Liver (tissue), 9 donors: ENCODE results near the gene ARL13B. TPM values are rescaled to one million over a fixed set of nuclear protein-coding genes. Genes with fewer than 3 reads are reported as not detected.

ENCODE experiments used
- DNase-seq: peaks from one replicate; pipeline ENCODE4 v3.0.0-alpha.2; 2017; ENCODE audit warnings: low spot score
- H3K27ac ChIP-seq, 2 donors: one replicate each; pipeline ENCODE4 v1.7.0; 2013; ENCODE audit warnings: inconsistent platforms in 2 of 2, low read length in 2 of 2, control low read depth in 1 of 2, low read depth in 1 of 2, mild to moderate bottlenecking in 1 of 2
- H3K27me3 ChIP-seq, 4 donors: one replicate each; pipeline versions ENCODE4 v1.6.1 to v1.7.0; 2013; ENCODE audit warnings: low read length in 3 of 4, inconsistent platforms in 1 of 4, mild to moderate bottlenecking in 1 of 4, moderate library complexity in 1 of 4; ENCODE audit not compliant: control insufficient read depth in 4 of 4, insufficient read depth in 4 of 4
- H3K36me3 ChIP-seq, 4 donors: one replicate each; pipeline versions ENCODE4 v1.6.1 to v1.7.0; 2013; ENCODE audit warnings: low read length in 3 of 4, mild to moderate bottlenecking in 3 of 4, low read depth in 1 of 4, moderate library complexity in 1 of 4; ENCODE audit not compliant: control insufficient read depth in 4 of 4, insufficient read depth in 3 of 4
- H3K4me1 ChIP-seq, 4 donors: one replicate each; pipeline versions ENCODE4 v1.6.1 to v1.7.0; 2013; ENCODE audit warnings: low read length in 3 of 4, mild to moderate bottlenecking in 3 of 4, moderate library complexity in 1 of 4; ENCODE audit not compliant: control insufficient read depth in 4 of 4, insufficient read depth in 4 of 4
- H3K4me3 ChIP-seq, 3 donors: one replicate each; pipeline versions ENCODE4 v1.6.1 to v1.7.0; 2013; ENCODE audit warnings: low read length in 3 of 3, control low read depth in 1 of 3, low read depth in 1 of 3, mild to moderate bottlenecking in 1 of 3
- H3K9ac ChIP-seq, 2 donors: one replicate each; pipeline ENCODE4 v1.7.0; 2013; ENCODE audit warnings: low read length in 2 of 2, mild to moderate bottlenecking in 2 of 2, moderate library complexity in 2 of 2, control low read depth in 1 of 2, low read depth in 1 of 2
- H3K9me3 ChIP-seq, 4 donors: one replicate each; pipeline versions ENCODE4 v1.6.1 to v1.7.0; 2013; ENCODE audit warnings: low read length in 3 of 4; ENCODE audit not compliant: control insufficient read depth in 4 of 4
- ATF3 ChIP-seq: IDR thresholded peaks from 2 replicates; pipeline ENCODE4 v1.6.1; 2016; ENCODE audit warnings: antibody characterized with exemption
- EGR1 ChIP-seq, 2 donors: IDR thresholded peaks; 2 replicates each; pipeline ENCODE4 v1.6.1; 2016 to 2018; ENCODE audit warnings: antibody characterized with exemption in 2 of 2, low read depth in 2 of 2
- FOXA1 ChIP-seq: IDR thresholded peaks from 2 replicates; pipeline ENCODE4 v1.6.1; 2016; ENCODE audit warnings: antibody characterized with exemption
- FOXA2 ChIP-seq: IDR thresholded peaks from 2 replicates; pipeline ENCODE4 v1.6.1; 2016; ENCODE audit warnings: antibody characterized with exemption
- GABPA ChIP-seq, 2 donors: IDR thresholded peaks in 1 of 2; conservative IDR thresholded peaks in 1 of 2; 2 replicates each; pipeline ENCODE4 v1.6.1; 2016; ENCODE audit warnings: antibody characterized with exemption in 2 of 2, mild to moderate bottlenecking in 1 of 2, moderate library complexity in 1 of 2
- HNF4A ChIP-seq, 2 donors: conservative IDR thresholded peaks; 2 replicates each; pipeline ENCODE4 v1.6.1; 2016; ENCODE audit warnings: antibody characterized with exemption in 2 of 2, mild to moderate bottlenecking in 2 of 2
- HNF4G ChIP-seq: IDR thresholded peaks from 2 replicates; pipeline ENCODE4 v1.6.1; 2016; ENCODE audit warnings: antibody characterized with exemption
- JUND ChIP-seq, 2 donors: IDR thresholded peaks; 2 replicates each; pipeline ENCODE4 v1.6.1; 2016; ENCODE audit warnings: antibody characterized with exemption in 2 of 2
- MAX ChIP-seq: IDR thresholded peaks from 2 replicates; pipeline ENCODE4 v1.6.1; 2016; ENCODE audit warnings: antibody characterized with exemption
- NR2F2 ChIP-seq: IDR thresholded peaks from 2 replicates; pipeline ENCODE4 v1.6.1; 2016; ENCODE audit warnings: antibody characterized with exemption
- RAD21 ChIP-seq, 2 donors: IDR thresholded peaks; 2 replicates each; pipeline ENCODE4 v1.6.1; 2016; ENCODE audit warnings: antibody characterized with exemption in 2 of 2, mild to moderate bottlenecking in 2 of 2
- RXRA ChIP-seq, 2 donors: IDR thresholded peaks; 2 replicates each; pipeline ENCODE4 v1.6.1; 2017 to 2018; ENCODE audit warnings: antibody characterized with exemption in 2 of 2, mild to moderate bottlenecking in 1 of 2
- SP1 ChIP-seq: IDR thresholded peaks from 2 replicates; pipeline ENCODE4 v1.6.1; 2018; ENCODE audit warnings: antibody characterized with exemption, mild to moderate bottlenecking
- TAF1 ChIP-seq: conservative IDR thresholded peaks from 2 replicates; pipeline ENCODE4 v1.6.1; 2016; ENCODE audit warnings: antibody characterized with exemption, mild to moderate bottlenecking
- YY1 ChIP-seq: IDR thresholded peaks from 2 replicates; pipeline ENCODE4 v1.6.1; 2016; ENCODE audit warnings: antibody characterized with exemption, mild to moderate bottlenecking
- WGBS: extraction: QIAGEN DNeasy Blood & Tissue Kit; methylation state at CpG from one replicate; pipeline ENCODE4 v1.1.7; 2013; 5-methylcytosine and 5-hydroxymethylcytosine counted together
- polyA plus RNA-seq, 2 donors: library from polyadenylated mRNA; stranded (reverse) in 1 of 2; unstranded in 1 of 2; fragments of 200-250 nt in 1 of 2; fragments of >200 nt in 1 of 2; fragmentation: Nextera tagmentation in 1 of 2; extraction: Ambion mirVana in 1 of 2; gene quantifications; one replicate each; pipeline versions ENCODE4 v1.2.1 to v1.2.3, GENCODE V29; 2013 to 2015
- total RNA-seq, 2 donors: library from RNA; depleted of rRNA; stranded (reverse); fragments of >200 nt; gene quantifications; one replicate each; pipeline ENCODE4 v1.2.3, GENCODE V29; 2014
- TF ChIP-seq, protein P1 (sequence below): IDR thresholded peaks from 2 replicates; pipeline ENCODE4 v1.6.1; 2016; ENCODE audit warnings: antibody characterized with exemption, mild to moderate bottlenecking
- TF ChIP-seq, protein P2 (sequence below): IDR thresholded peaks from 2 replicates; pipeline ENCODE4 v1.6.1; 2016; ENCODE audit warnings: antibody characterized with exemption
- TF ChIP-seq, protein P3 (sequence below): fragments of 150-350 bp; IDR thresholded peaks from 2 replicates; pipeline ENCODE4 v1.5.1; 2017; ENCODE audit warnings: improper control_type of control experiment, low read depth, low read length; ENCODE audit not compliant: missing input control
- donor health status: healthy.
- donor health status: healthy.
- donor health status: healthy.
- donor health status: healthy.
- donor health status: healthy.

ARL13B gene
- total and polyA plus RNA-seq, 4 donors, result 3.0 to 5.8 (median 3.5) TPM

GRCh38 chr3:93981649-93982048 lies 1.7 kb downstream of the ARL13B start:
- Histone ChIP-seq H3K36me3 (no peaks in the 10 kb centered on the region), H3K27ac (no peak overlapping the region), H3K4me1 (peaks cover 0 to 8% (median 6%) of the 10 kb centered on the region in 4 donors), H3K27me3 (no peaks in the 10 kb centered on the region), H3K9me3 (no peaks in the 10 kb centered on the region), H3K4me3 (no peak overlapping the region), H3K9ac (no peak overlapping the region)
- WGBS, result 98% methylated on average over 13 of the region's 13 CpGs
- DNase-seq, result no peak
- TF ChIP-seq HNF4G (no peak), FOXA1 (no peak), RAD21 (IDR thresholded peaks at IDR 0.05) (no peak), NR2F2 (no peak), MAX (no peak), YY1 (no peak), GABPA (IDR thresholded peaks at IDR 0.05 in 1 of 2, conservative IDR thresholded peaks at IDR 0.05 in 1 of 2) (no peak), JUND (IDR thresholded peaks at IDR 0.05) (no peak), RXRA (IDR thresholded peaks at IDR 0.05) (no peak), FOXA2 (no peak), HNF4A (conservative IDR thresholded peaks at IDR 0.05) (no peak), SP1 (no peak), EGR1 (IDR thresholded peaks at IDR 0.05; ENCODE audit: low read depth in 2 of 2) (no peak), TAF1 (no peak), ATF3 (no peak)
- TF ChIP-seq, protein P1, sequence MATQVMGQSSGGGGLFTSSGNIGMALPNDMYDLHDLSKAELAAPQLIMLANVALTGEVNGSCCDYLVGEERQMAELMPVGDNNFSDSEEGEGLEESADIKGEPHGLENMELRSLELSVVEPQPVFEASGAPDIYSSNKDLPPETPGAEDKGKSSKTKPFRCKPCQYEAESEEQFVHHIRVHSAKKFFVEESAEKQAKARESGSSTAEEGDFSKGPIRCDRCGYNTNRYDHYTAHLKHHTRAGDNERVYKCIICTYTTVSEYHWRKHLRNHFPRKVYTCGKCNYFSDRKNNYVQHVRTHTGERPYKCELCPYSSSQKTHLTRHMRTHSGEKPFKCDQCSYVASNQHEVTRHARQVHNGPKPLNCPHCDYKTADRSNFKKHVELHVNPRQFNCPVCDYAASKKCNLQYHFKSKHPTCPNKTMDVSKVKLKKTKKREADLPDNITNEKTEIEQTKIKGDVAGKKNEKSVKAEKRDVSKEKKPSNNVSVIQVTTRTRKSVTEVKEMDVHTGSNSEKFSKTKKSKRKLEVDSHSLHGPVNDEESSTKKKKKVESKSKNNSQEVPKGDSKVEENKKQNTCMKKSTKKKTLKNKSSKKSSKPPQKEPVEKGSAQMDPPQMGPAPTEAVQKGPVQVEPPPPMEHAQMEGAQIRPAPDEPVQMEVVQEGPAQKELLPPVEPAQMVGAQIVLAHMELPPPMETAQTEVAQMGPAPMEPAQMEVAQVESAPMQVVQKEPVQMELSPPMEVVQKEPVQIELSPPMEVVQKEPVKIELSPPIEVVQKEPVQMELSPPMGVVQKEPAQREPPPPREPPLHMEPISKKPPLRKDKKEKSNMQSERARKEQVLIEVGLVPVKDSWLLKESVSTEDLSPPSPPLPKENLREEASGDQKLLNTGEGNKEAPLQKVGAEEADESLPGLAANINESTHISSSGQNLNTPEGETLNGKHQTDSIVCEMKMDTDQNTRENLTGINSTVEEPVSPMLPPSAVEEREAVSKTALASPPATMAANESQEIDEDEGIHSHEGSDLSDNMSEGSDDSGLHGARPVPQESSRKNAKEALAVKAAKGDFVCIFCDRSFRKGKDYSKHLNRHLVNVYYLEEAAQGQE, result no peak
- TF ChIP-seq, protein P2, sequence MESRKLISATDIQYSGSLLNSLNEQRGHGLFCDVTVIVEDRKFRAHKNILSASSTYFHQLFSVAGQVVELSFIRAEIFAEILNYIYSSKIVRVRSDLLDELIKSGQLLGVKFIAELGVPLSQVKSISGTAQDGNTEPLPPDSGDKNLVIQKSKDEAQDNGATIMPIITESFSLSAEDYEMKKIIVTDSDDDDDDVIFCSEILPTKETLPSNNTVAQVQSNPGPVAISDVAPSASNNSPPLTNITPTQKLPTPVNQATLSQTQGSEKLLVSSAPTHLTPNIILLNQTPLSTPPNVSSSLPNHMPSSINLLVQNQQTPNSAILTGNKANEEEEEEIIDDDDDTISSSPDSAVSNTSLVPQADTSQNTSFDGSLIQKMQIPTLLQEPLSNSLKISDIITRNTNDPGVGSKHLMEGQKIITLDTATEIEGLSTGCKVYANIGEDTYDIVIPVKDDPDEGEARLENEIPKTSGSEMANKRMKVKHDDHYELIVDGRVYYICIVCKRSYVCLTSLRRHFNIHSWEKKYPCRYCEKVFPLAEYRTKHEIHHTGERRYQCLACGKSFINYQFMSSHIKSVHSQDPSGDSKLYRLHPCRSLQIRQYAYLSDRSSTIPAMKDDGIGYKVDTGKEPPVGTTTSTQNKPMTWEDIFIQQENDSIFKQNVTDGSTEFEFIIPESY, result no peak
- TF ChIP-seq, protein P3, sequence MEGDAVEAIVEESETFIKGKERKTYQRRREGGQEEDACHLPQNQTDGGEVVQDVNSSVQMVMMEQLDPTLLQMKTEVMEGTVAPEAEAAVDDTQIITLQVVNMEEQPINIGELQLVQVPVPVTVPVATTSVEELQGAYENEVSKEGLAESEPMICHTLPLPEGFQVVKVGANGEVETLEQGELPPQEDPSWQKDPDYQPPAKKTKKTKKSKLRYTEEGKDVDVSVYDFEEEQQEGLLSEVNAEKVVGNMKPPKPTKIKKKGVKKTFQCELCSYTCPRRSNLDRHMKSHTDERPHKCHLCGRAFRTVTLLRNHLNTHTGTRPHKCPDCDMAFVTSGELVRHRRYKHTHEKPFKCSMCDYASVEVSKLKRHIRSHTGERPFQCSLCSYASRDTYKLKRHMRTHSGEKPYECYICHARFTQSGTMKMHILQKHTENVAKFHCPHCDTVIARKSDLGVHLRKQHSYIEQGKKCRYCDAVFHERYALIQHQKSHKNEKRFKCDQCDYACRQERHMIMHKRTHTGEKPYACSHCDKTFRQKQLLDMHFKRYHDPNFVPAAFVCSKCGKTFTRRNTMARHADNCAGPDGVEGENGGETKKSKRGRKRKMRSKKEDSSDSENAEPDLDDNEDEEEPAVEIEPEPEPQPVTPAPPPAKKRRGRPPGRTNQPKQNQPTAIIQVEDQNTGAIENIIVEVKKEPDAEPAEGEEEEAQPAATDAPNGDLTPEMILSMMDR, result no peak
